ENCODE data around the gene IL6ST.
A peak's percentile ranks its signal among the peaks of the same experiment; 100 is the strongest.
"Not testable (repeated sequence)": the region's sequence is repeated elsewhere in the genome, so short reads cannot be mapped to it uniquely, and the experiment has no call there.

The IL6ST gene

GRCh38 chr5:55994495-55994997 lies at the start of gene IL6ST:
IL6ST (minus strand) TSS chr5:55994963; CDS start chr5:55976278, 18,685 bp downstream.
- DNase-seq: peak; percentile 67
- Mint-ChIP-seq H3K9me3 (peaks cover 3% of the 10 kb centered on the region), H3K4me3 (peak within 1 kb of the TSS; percentile 90), H3K27ac (peak within 1 kb of the TSS; percentile 96), H3K27me3 (no peaks in the 10 kb centered on the region), H3K36me3 (peaks cover 41% of the 10 kb centered on the region), H3K4me1 (peaks cover 54% of the 10 kb centered on the region)
- CTCF ChIA-PET: interaction anchor here (1.0 to 2.2 kb wide), 4 partner anchors 17 to 206 kb away, joined by 3 to 6 read pairs (median 4); no protein-coding TSS in a partner anchor

GRCh38 chr5:56039985-56040384 lies 45.2 kb upstream of the IL6ST start:
- Mint-ChIP-seq H3K4me1 (peaks cover 25% of the 10 kb centered on the region), H3K9me3 (peaks cover 2% of the 10 kb centered on the region), H3K4me3 (no peak overlapping the region), H3K36me3 (peaks cover 2% of the 10 kb centered on the region), H3K27ac (no peak overlapping the region), H3K27me3 (peaks cover 9% of the 10 kb centered on the region)
- no peak for DNase-seq
- CTCF ChIA-PET: no interaction called here

- H3K4me1 Mint-ChIP-seq, H3K9me3 Mint-ChIP-seq, CTCF ChIA-PET, H3K36me3 Mint-ChIP-seq, H3K4me3 Mint-ChIP-seq, DNase-seq, H3K27ac Mint-ChIP-seq, H3K27me3 Mint-ChIP-seq: not testable (repeated sequence)
Observed at GRCh38 chr5:56038206-56038605, 43.4 kb upstream of the IL6ST start.

GRCh38 chr5:56037531-56038010 lies 42.8 kb upstream of the IL6ST start:
- CTCF ChIA-PET: no interaction called here
- Mint-ChIP-seq H3K27me3 (peaks cover 9% of the 10 kb centered on the region), H3K9me3 (no peaks in the 10 kb centered on the region), H3K36me3 (no peaks in the 10 kb centered on the region), H3K4me1 (peaks cover 8% of the 10 kb centered on the region), H3K27ac (no peak overlapping the region), H3K4me3 (no peak overlapping the region)
- no peak for DNase-seq

GRCh38 chr5:56035394-56035793 lies 40.6 kb upstream of the IL6ST start:
- DNase-seq, H3K27me3 Mint-ChIP-seq, H3K9me3 Mint-ChIP-seq, CTCF ChIA-PET, H3K27ac Mint-ChIP-seq, H3K36me3 Mint-ChIP-seq, H3K4me3 Mint-ChIP-seq: not testable (repeated sequence)
- peaks cover 10% of the 10 kb centered on the region for H3K4me1 Mint-ChIP-seq

- H3K27ac Mint-ChIP-seq, H3K9me3 Mint-ChIP-seq, H3K36me3 Mint-ChIP-seq, H3K4me3 Mint-ChIP-seq, CTCF ChIA-PET, DNase-seq: not testable (repeated sequence)
- Mint-ChIP-seq H3K4me1 (peaks cover 12% of the 10 kb centered on the region), H3K27me3 (peaks cover 11% of the 10 kb centered on the region)
Observed at GRCh38 chr5:56029871-56030630, 35.3 kb upstream of the IL6ST start.

- Mint-ChIP-seq H3K9me3 (no peaks in the 10 kb centered on the region), H3K27me3 (peaks cover 11% of the 10 kb centered on the region), H3K36me3 (no peaks in the 10 kb centered on the region), H3K4me1 (peaks cover 12% of the 10 kb centered on the region), H3K27ac (no peak overlapping the region), H3K4me3 (no peak overlapping the region)
- CTCF ChIA-PET: no interaction called here
- no peak for DNase-seq
Observed at GRCh38 chr5:56029457-56029856, 34.7 kb upstream of the IL6ST start.

- Mint-ChIP-seq H3K4me1 (peaks cover 16% of the 10 kb centered on the region), H3K27ac (no peak overlapping the region), H3K36me3 (no peaks in the 10 kb centered on the region), H3K4me3 (no peak overlapping the region), H3K27me3 (peaks cover 13% of the 10 kb centered on the region), H3K9me3 (no peaks in the 10 kb centered on the region)
- CTCF ChIA-PET: no interaction called here
- DNase-seq: no peak
Observed at GRCh38 chr5:56028708-56029107, 33.9 kb upstream of the IL6ST start.

- H3K9me3 Mint-ChIP-seq: no peaks in the 10 kb centered on the region
- no peak for DNase-seq
- H3K4me3 Mint-ChIP-seq: no peak overlapping the region
- H3K36me3 Mint-ChIP-seq: no peaks in the 10 kb centered on the region
- H3K27ac Mint-ChIP-seq: no peak overlapping the region
- CTCF ChIA-PET: no interaction called here
- H3K4me1 Mint-ChIP-seq: peaks cover 18% of the 10 kb centered on the region
- peaks cover 17% of the 10 kb centered on the region for H3K27me3 Mint-ChIP-seq
Observed at GRCh38 chr5:56026863-56027300, 32.1 kb upstream of the IL6ST start.

GRCh38 chr5:56025151-56025885 lies 30.6 kb upstream of the IL6ST start:
- no peak for DNase-seq
- no peak overlapping the region for H3K4me3 Mint-ChIP-seq
- H3K4me1 Mint-ChIP-seq: peaks cover 18% of the 10 kb centered on the region
- no peaks in the 10 kb centered on the region for H3K9me3 Mint-ChIP-seq
- H3K36me3 Mint-ChIP-seq: no peaks in the 10 kb centered on the region
- no peak overlapping the region for H3K27ac Mint-ChIP-seq
- peaks cover 17% of the 10 kb centered on the region for H3K27me3 Mint-ChIP-seq
- CTCF ChIA-PET: no interaction called here

GRCh38 chr5:56024810-56025150 lies 30.0 kb upstream of the IL6ST start:
- no peak overlapping the region for H3K4me3 Mint-ChIP-seq
- H3K9me3 Mint-ChIP-seq: no peaks in the 10 kb centered on the region
- no peak for DNase-seq
- H3K27me3 Mint-ChIP-seq: peaks cover 14% of the 10 kb centered on the region
- peaks cover 21% of the 10 kb centered on the region for H3K4me1 Mint-ChIP-seq
- no peaks in the 10 kb centered on the region for H3K36me3 Mint-ChIP-seq
- CTCF ChIA-PET: no interaction called here
- no peak overlapping the region for H3K27ac Mint-ChIP-seq

GRCh38 chr5:56023296-56023695 lies 28.5 kb upstream of the IL6ST start:
- no peak overlapping the region for H3K27ac Mint-ChIP-seq
- H3K4me3 Mint-ChIP-seq: no peak overlapping the region
- H3K27me3 Mint-ChIP-seq: peaks cover 10% of the 10 kb centered on the region
- no peak for DNase-seq
- H3K36me3 Mint-ChIP-seq: no peaks in the 10 kb centered on the region
- peaks cover 28% of the 10 kb centered on the region for H3K4me1 Mint-ChIP-seq
- no peaks in the 10 kb centered on the region for H3K9me3 Mint-ChIP-seq
- CTCF ChIA-PET: interaction anchor here (0.7 kb wide), 2 partner anchors 40 to 856 kb away, joined by 3 to 5 read pairs; no protein-coding TSS in a partner anchor

- CTCF ChIA-PET: no interaction called here
- peaks cover 7% of the 10 kb centered on the region for H3K9me3 Mint-ChIP-seq
- H3K27me3 Mint-ChIP-seq: peaks cover 6% of the 10 kb centered on the region
- DNase-seq: no peak
- peak overlapping the region; percentile 29 for H3K27ac Mint-ChIP-seq
- no peak overlapping the region for H3K4me3 Mint-ChIP-seq
- H3K36me3 Mint-ChIP-seq: peaks cover 7% of the 10 kb centered on the region
- peaks cover 31% of the 10 kb centered on the region for H3K4me1 Mint-ChIP-seq
Observed at GRCh38 chr5:56019306-56020272, 24.8 kb upstream of the IL6ST start.

- Mint-ChIP-seq H3K4me1 (peaks cover 32% of the 10 kb centered on the region), H3K27me3 (peaks cover 5% of the 10 kb centered on the region), H3K9me3 (peaks cover 7% of the 10 kb centered on the region), H3K27ac (peak overlapping the region; percentile 29), H3K36me3 (peaks cover 7% of the 10 kb centered on the region), H3K4me3 (no peak overlapping the region)
- DNase-seq: no peak
- CTCF ChIA-PET: no interaction called here
Observed at GRCh38 chr5:56018832-56019231, 24.1 kb upstream of the IL6ST start.

All from activated naive CD4-positive, alpha-beta T cell treated with anti-CD3 and anti-CD28 coated beads, Interleukin-2, amount 10 ng/mL, durations not matched to agents 7 days and 5 days (primary cell).